ENCODE data around the gene ZCCHC8. TPM values are rescaled to one million over a fixed set of nuclear protein-coding genes. Genes with fewer than 3 reads are reported as not detected.
A peak's percentile ranks its signal among the peaks of the same experiment; 100 is the strongest.

ZCCHC8 gene
- total RNA-seq, 3 donors from 2014 or later, result 16.8 to 42.0 (median 30.8) TPM

DNA sequence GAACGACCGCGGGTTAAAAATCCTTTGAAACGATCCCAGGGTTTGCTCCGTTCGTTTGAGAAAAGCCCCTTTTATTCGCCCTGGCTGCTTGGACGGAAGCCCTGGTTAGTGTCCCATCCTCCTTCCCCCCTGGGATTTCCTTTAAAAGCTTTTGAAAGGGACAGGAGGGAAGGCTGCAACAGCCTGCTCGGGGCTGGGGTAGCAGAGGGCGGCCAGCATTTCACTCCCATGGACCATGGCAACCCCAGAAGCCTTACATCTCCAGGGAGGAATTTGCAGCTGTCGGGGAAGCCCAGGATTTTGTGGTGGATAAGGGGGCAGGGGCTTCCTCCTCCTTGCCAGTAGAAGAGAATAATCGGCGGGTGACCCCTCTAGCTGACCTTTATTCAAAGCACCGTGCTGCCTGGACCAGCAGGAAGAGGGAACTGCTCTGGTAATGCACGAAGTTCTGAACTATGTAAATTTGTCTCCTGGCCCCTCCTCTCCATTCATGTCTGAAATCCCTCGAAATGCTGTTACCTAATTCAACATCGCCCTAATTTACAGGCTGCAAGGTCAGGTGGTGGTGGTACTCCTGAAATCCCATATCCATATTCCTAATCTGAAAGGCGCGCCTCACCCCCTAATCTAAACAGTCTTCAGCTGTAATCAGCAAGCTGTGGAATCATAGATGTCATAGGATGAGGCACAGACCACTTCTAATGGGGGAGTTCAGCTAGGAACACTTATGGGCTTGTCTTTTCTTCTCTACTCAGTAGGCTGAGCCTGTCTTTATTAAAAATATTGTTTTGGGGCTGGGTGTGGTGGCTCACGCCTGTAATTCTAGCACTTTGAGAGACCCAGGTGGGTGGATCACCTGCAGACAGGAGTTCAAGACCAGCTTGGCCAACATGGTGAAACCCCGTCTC, 77.2 kb downstream of the ZCCHC8 start:
- Histone ChIP-seq H3K36me3 (no peaks in the 10 kb centered on the region), H3K27ac (peak overlapping the region; percentile 100), H3K27me3 (no peaks in the 10 kb centered on the region), H3K9me3 (no peaks in the 10 kb centered on the region), H3K4me3 (peak overlapping the region; percentile 92 to 98 (median 98)), H3K4me1 (peaks cover 0 to 12% of the 10 kb centered on the region in 2 donors)
- intact Hi-C loops (cut with DNase I; ENCODE audit: low total_unique reads), result no loop called here
- TF ChIP-seq POLR2AphosphoS5 (IDR thresholded peaks at IDR 0.05) (no peak), POLR2A (IDR thresholded peaks at IDR 0.05) (no peak)
- TF ChIP-seq, protein P1, sequence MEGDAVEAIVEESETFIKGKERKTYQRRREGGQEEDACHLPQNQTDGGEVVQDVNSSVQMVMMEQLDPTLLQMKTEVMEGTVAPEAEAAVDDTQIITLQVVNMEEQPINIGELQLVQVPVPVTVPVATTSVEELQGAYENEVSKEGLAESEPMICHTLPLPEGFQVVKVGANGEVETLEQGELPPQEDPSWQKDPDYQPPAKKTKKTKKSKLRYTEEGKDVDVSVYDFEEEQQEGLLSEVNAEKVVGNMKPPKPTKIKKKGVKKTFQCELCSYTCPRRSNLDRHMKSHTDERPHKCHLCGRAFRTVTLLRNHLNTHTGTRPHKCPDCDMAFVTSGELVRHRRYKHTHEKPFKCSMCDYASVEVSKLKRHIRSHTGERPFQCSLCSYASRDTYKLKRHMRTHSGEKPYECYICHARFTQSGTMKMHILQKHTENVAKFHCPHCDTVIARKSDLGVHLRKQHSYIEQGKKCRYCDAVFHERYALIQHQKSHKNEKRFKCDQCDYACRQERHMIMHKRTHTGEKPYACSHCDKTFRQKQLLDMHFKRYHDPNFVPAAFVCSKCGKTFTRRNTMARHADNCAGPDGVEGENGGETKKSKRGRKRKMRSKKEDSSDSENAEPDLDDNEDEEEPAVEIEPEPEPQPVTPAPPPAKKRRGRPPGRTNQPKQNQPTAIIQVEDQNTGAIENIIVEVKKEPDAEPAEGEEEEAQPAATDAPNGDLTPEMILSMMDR (IDR thresholded peaks at IDR 0.05), result no peak
- DNase-seq (ENCODE audit: low spot score in 2 of 2), result no peak

DNA sequence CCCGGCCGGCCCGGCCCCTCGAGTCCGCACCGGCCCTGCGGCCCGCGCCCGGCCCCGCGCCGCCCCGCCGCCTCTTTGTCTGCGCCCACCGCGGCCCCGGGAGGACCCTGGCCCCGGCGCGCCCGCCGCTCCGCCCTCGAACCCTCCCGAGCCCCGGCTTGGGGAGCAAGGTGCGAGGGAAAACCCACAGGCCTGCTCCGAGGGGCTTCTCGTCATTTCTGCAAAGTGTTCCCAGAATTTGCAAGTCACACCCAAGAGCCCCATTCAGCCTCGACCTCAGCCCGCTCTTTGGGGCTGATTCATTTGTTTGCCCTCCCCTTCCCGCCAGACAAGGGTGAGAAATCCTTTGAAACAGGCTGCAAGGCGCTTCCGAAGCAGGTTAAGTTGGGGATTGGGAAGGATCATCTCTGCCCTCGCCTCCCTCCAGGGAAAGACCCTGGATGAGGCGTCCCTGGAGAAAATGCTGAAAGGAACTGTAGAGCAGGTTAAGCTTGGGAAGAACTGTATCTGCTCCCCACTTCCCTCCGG, 77.9 kb downstream of the ZCCHC8 start:
- no peak for DNase-seq (ENCODE audit: low spot score in 2 of 2)
- Histone ChIP-seq H3K9me3 (no peaks in the 10 kb centered on the region), H3K4me1 (peaks cover 0 to 12% of the 10 kb centered on the region in 2 donors), H3K4me3 (peak overlapping the region; percentile 92 to 98 (median 98)), H3K36me3 (no peaks in the 10 kb centered on the region), H3K27ac (peak overlapping the region; percentile 100), H3K27me3 (no peaks in the 10 kb centered on the region)
- TF ChIP-seq POLR2AphosphoS5 (IDR thresholded peaks at IDR 0.05) (no peak), POLR2A (IDR thresholded peaks at IDR 0.05) (no peak)
- TF ChIP-seq, protein P1 (IDR thresholded peaks at IDR 0.05), result no peak
- intact Hi-C loops (cut with DNase I; ENCODE audit: low total_unique reads), result no loop called here

DNA sequence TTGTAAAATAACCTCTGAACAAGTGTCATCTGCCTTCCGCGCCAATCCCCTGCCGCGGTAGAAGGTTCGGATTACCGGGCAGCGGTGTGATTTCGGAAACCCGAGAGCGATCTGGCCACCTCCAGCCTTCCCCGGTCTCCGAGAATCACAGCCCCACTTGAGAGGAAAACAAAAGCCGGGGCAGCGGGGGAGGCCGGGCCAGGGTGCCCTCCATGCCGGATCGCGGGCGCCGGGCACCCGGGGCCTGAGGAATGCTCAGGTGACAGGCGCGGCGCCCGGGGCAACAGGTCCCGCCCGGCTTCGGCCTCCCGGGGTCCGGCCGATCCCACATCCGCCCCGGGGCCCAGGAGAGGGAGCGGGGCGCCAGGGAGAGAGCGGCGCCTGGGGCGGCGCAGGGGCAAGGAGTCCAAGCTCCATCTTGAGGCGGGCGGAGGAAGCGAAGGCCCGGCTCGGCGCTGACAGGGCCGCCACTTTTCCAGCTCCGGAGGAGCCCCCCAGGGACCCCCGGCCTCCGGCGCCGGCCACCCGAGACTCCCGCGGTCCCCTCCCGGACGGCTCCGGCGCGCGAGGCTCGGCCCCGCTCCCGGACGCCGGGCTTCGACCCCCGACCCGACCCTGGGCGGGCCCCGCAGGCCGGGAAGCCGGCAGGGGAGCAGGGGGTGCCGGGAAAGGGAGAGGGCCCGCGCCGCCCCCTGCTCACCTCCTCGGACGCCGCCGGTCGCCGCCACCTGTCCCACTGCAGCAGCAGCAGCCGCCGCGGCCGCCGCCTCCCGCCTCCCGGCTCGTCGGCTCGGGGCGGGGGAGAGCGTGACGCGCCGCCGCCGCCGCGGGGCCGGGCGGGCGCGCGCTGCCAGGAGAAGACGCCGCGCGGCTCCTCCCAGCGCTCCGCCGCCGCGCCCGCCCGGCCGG, 78.7 kb downstream of the ZCCHC8 start, which contains the start of gene CLIP1:
Gene CLIP1, minus strand, starts transcription at position 849 of the 909 bp plus-strand sequence. CDS start 42,217 bp downstream, outside the sequence.
- peak within 1 kb of the TSS; percentile 92 to 98 (median 98) for H3K4me3 ChIP-seq
- H3K27ac ChIP-seq, result peak within 1 kb of the TSS; percentile 100
- DNase-seq (ENCODE audit: low spot score in 2 of 2), result peak; percentile 54 to 57
- intact Hi-C loops (cut with DNase I; ENCODE audit: low total_unique reads), result no loop called here
- no peaks in the 10 kb centered on the region for H3K9me3 ChIP-seq
- H3K4me1 ChIP-seq, result peaks cover 0 to 12% of the 10 kb centered on the region in 2 donors
- no peaks in the 10 kb centered on the region for H3K36me3 ChIP-seq
- H3K27me3 ChIP-seq, result no peaks in the 10 kb centered on the region
- TF ChIP-seq POLR2AphosphoS5 (IDR thresholded peaks at IDR 0.05), result peak; percentile 7 to 41 (median 11)
- TF ChIP-seq POLR2A (IDR thresholded peaks at IDR 0.05), result no peak

Other genes with a start within 250 kb of the ZCCHC8 start
- gene VPS33A, start 234.4 kb downstream of the ZCCHC8 start, total RNA-seq, result 10 to 100 TPM; 13.4 to 17.4 (median 14.4) TPM
- 100 to 1,000 TPM in 2 of 3 donors, 10 to 100 TPM in 1; 86.9 to 126 (median 108) TPM for gene CLIP1, start 78.3 kb downstream of the ZCCHC8 start, total RNA-seq
- 100 to 1,000 TPM in 2 of 3 donors, 10 to 100 TPM in 1; 85.5 to 122 (median 112) TPM for gene RSRC2, start 26.0 kb upstream of the ZCCHC8 start, total RNA-seq
- gene KNTC1, start 26.3 kb upstream of the ZCCHC8 start, total RNA-seq, result 10 to 100 TPM; 15.5 to 36.0 (median 18.0) TPM
- 10 to 100 TPM in 1 of 3 donors, 1 to 10 TPM in 2; 5.7 to 10.8 (median 6.4) TPM for gene HCAR2, start 202.4 kb upstream of the ZCCHC8 start, total RNA-seq
- gene HCAR3, start 215.9 kb upstream of the ZCCHC8 start, total RNA-seq, result 1 to 10 TPM in 2 of 3 donors, under 1 TPM in 1; 0.96 to 4.8 (median 2.6) TPM
- 10 to 100 TPM in 2 of 3 donors, 1 to 10 TPM in 1; 3.2 to 34.0 (median 20.6) TPM for gene HCAR1, start 229.9 kb upstream of the ZCCHC8 start, total RNA-seq